GM18526 (cell line): ENCODE measurements around the gene GOSR1.

Source experiments
- POLR2A ChIP-seq: IDR thresholded peaks from 3 replicates; pipeline ENCODE4 v1.6.1; 2011; ENCODE audit not compliant: insufficient read length; ENCODE audit errors: extremely low read depth

GOSR1 gene

DNA sequence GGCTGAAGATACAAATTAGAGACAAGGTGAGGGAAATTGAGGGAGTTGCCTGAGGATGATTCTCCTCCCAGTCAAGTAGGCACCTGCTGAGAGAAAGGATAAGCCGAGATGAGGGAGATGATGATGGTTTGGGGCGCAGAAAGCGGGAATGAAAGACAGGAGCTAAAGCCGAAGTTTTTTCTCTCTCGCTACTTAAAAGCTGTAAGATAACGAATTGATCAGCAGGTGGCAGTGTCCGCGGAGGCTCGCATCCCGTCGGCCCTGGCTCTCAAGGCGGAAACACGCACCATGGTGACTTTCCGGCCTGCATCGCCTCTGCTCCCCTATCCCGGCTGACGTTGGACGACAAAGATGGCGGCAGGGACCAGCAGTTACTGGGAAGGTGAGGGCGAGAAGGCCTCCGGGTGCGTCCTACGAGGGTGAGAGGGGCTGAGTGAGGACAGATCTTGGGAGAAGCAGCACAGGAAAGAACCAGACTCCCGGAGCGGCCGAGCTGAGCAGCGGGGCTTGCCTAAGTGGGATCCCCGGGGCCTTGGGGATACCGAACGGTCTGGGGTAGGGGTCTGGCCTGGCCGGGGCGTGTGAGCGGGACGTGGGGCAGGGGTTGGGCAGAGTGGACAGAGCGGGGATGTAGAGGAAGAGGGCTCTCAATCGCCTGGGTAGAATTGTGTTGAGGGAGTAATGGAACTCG lies at the start of gene GOSR1:
Gene GOSR1 (plus strand): TSS at position 326 of the 691 bp plus-strand sequence. CDS start 26 bp downstream, at position 352.
- TF ChIP-seq POLR2A = peak; percentile 94

DNA sequence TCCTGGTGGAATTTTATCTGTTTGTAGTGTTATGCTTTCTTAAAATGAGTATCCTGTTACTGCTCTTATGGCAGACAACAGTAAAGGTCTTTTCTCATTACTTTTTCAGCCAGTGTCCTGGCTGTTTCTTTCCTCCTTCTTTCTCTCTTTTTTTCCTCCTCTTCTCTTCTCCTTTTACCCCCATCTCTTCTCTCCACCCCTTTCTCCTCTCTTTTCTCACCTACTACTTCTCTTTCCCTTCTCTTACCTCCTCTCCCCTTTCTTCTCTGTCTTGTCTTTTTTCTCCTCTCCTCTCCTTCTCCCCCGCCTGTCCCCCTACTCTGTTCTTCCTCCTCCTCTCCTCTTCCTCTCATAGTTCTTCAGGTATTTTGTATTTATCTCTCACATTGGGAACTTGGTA lies 49.6 kb upstream of the GOSR1 start:
- TF ChIP-seq POLR2A = no peak

DNA sequence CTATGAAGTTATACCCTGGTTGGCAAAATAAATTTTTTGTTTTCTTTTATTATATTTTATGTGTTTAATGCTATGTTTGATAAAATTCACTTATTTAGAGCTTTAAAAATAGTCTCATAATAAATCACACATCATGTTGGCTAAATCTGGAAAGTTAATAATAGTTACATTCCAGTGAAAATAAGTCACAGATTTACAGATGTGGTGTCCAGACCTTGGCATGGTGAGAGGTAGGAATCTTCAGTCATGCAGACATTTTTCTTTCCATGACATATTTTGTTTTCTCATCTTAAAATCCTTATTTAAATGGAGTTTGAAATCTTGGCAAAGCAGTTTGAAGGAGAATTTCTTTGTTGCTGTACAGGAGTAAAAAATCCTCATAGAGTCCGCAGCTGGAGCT lies 48.1 kb upstream of the GOSR1 start:
- TF ChIP-seq POLR2A = no peak

DNA sequence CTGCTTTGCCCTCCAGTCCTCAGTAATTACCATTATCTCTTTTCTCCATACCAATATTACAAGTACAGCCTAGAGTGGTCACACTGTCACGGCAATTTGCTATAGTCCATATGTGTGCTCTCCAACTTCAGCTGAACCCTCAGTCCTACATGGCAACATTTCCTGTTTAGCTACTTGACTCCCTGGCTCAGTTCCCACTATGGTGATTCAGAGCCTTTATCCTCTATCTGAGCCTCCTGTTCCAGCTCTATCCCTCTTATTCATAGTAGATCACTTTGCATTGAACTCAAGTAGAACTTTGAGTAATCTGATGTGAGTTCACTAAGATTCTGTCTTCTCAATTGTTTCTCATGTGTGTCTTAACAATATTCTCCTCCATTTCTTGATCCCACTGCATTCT lies 43.7 kb upstream of the GOSR1 start:
- no peak for TF ChIP-seq POLR2A

DNA sequence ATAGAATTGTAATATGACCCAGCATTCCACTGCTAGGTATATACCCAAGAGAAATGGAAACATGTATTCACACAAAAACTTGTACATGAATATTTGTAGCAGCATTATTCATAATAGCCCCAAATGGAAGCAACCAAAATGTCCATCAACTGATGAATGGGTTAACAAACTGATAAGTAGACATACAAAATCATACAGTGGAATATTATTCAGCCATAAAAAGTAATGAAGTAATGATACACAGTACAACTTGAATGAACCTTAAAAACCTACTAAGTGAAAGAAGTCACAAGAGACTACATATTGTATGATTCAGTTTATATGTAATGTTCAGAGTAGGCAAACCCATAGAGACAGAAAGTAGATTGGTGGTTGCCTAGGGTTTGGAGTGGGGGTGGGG lies 40.5 kb upstream of the GOSR1 start:
- no peak for TF ChIP-seq POLR2A

DNA sequence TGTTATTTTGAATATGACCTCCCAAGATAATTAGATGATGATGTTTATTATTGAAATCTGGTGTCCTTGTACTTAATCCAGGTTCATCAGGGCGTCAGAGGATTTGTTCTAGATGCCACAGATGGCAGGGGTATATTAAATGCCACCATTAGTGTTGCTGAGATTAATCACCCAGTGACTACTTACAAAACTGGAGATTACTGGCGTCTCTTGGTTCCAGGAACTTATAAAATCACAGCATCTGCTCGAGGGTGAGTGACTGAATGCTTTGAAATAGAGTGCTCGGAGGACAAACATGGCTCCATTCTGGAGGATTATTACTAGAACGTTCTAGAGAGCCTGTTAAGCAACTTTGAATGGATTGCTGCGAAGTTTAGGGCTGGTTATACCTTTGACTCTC lies 33.5 kb upstream of the GOSR1 start:
- TF ChIP-seq POLR2A = no peak

DNA sequence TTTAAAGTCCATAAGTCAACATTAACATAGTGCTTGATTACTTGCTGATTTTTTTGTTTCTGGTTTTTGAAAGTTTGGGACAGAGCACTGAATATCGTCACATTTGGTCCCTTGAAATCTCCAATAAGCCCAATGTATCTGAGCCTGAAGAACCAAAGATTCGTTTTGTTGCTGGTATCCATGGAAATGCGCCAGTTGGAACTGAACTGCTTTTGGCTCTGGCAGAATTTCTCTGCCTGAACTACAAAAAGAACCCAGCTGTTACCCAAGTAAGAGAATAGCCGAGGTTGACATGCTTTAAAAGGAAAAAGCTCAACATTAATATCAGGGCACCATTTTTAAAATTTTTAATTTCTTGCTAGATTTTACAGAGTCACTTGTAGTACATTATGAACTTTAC lies 27.7 kb upstream of the GOSR1 start:
- TF ChIP-seq POLR2A = no peak

DNA sequence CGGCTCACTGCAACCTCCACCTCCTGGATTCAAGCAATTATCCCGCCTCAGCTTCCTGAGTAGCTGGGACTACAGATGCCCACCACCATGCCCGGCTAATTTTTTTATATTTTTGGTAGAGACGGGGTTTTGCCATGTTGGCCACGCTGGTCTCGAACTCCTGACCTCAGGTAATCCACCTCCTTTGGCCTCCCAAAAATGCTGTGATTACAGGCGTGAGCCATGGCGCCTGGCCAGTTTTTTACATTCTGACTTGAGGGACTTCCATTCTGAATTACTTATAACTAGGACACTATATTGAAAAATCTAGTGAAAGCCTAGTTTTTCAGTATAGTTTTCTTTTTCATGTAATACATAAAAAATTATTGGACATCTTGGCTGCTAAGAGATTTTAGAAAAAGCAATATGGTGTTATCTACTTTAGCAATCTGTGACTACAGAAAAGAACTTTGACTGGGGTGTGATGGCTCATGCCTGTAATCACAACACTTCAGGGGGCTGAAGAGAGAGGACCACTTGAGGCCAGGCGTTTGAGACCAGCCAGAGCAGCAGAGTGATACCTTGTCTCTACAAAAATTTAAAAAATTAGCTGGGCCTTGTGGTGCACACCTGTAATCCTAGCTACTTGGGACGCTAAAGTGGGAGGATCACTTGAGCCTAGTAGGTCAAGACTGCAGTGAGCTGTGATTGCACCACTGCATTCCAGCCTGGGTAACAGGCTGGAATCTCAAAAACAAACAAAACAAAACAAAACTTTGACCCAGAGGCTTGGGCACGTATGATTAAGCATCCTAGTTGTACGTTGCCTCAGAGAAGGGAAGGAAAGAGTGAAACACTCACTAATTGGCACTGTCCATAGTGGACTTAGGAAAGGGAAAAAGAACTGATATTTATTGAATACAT lies 26.8 kb upstream of the GOSR1 start:
- TF ChIP-seq POLR2A = no peak

DNA sequence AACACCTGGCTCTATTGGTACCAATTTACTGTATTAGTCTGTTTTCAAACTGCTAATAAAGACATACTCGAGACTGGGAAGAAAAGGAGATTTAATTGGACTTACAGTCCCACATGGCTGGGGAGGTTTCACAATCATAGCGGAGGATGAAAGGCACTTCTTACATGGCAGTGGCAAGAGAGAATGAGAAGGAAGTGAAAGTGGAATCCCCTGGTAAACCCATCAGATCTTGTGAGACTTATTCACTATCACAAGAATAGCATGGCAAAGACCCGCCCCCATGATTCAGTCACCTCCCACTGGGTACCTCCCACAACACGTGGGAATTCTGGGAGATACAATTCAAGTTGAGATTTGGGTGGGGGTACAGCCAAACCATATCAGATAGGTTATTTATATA lies 22.6 kb upstream of the GOSR1 start:
- TF ChIP-seq POLR2A = no peak

DNA sequence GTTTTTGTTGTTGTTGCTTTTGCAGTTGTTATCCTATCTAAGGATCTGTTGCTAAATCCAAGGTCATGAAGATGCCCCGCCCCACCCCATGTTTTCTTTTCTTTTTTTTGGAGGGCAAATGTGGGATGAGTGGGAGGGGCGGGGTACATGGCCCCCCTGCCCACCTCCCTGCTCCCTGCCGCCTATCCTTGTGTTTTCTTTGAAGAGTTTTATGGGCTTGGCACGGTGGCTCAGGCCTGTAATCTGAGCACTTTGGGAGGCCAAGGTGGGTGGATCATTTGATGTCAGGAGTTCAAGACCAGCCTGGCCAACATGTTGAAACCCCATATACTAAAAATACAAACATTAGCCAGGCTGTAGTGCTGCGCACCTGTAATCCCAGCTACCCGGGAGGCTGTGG lies 18.8 kb upstream of the GOSR1 start:
- TF ChIP-seq POLR2A = no peak

DNA sequence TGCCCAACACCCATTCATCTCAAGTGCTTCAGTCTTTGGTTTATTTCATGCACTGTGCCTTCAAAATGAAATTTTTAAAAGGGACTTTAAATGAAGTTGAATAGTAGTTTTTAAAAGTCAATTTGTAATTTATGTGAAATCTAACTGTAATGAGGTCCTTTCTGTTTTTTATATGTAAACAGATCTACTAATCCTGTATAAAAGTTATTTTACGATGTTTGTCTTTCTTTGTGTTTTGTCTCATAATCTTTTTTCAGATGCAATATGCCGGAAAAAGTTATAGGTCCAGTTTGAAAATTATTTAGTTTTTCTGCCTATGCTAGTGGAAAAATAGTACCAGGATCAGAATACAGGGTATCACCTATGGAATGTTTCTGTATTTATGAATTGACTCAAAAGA lies 8.7 kb upstream of the GOSR1 start:
- TF ChIP-seq POLR2A = no peak

DNA sequence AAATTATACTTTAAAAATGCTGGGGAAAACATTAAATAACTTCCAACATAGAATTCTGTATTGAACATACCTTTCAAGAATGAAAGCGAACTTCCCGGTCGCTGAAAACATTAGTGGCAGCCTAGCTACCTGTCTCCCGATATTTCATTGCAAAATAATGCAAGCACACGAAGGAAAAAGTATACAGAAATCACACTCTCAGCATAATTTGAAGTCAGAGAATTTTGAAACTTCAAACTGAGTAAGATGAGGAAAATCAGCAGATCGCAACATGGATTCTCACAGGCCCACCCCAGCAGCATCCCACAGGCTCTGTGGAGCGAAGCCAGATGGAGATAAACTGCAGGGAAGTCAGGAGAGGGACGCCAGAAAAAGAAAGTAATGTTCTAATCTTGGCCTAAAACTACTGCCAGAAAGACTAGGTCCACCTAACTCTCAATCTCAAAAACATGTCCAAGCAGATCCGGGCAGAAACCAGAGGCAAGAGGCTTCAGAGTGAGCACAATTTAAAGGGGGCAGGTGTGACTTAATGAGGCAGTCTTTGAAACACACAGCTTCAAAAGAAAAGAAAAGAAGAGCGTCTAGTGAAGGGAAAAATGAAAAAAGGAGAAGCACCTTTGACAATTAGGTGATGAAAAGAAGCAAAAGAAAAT lies 4.8 kb upstream of the GOSR1 start:
- no peak for TF ChIP-seq POLR2A

DNA sequence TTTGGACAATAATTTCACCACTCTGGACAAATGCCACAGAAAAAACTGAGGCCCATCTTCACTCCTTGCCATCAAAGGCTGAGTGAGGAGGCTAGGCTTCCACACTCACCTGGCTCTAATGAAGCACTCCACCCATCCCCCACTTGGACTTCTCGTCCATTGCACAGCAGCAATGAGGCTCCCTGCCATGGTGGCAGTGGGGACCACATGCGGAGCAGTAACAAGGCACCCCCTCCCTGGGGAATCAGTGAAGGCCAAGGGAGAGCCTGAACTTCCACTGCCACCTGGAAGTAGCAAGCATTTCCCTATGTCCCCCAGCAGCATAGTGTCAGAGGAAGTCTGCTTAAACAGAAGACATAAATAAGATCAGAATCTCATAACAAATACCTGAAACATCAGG lies 2.0 kb upstream of the GOSR1 start:
- no peak for TF ChIP-seq POLR2A

DNA sequence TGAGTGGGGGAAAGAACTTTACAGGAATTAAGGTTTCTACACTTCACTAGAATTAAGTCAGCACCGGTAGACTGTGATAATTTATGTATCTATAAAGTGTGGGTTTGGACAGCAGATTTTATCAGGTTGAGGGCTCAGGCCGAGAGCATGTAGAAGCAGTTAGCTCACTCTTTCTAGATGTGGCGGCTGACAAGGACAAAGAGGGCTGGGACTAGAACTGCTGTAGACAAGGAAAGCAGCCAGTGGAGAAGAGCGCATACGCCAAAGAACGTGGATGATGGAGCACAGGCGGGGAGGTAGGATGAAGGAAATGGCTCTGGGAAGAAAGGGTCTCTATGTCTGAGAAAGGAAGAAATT lies 504 bp upstream of the GOSR1 start:
- no peak for TF ChIP-seq POLR2A

DNA sequence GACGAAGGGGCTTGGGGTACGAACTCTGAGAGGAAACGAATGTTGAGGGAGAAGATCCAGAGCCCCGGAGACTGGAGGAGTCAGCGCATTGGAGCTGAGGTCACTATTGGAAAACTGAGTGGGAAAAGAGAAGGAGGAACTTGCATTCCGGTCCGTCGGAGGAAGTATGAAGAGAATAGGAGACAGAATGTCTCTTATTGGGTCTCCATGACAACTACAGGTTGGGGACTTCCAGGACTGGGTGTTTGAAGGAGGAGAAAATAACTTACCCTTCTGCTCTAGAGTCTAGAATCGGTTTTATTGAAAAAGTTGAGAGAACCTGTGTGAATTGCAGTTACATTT lies 537 bp downstream of the GOSR1 start:
- no peak for TF ChIP-seq POLR2A

DNA sequence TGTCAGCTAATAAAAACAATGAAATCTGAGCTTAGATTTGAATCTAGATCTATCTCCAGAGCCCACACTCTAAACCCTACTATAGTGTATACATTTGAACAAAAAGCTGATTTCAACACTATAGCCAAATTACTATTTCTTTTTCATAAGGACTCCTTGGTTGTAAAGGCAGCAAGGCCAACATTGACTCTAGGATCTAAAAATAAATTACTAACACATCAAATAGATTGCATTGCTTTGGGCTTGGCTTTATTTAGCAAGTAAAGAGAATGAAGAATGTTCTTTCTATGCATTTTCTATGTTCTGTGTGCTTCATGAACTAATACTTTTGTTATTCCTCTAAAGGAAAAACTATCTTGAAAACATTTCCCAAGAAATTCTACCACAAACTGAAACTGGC lies 5.3 kb downstream of the GOSR1 start:
- TF ChIP-seq POLR2A = no peak
